Measurements from ENCODE around the gene PTP4A1.
"Not testable (repeated sequence)": the region's sequence is repeated elsewhere in the genome, so short reads cannot be mapped to it uniquely, and the experiment has no call there.

Gene PTP4A1

GRCh38 chr6:63584566-63584965 lies 12.3 kb downstream of the PTP4A1 start:
- DNase-seq = no peak

- DNase-seq = not testable (repeated sequence)
Observed at GRCh38 chr6:63585652-63586051, 13.4 kb downstream of the PTP4A1 start.

GRCh38 chr6:63589952-63590411 lies 17.7 kb downstream of the PTP4A1 start:
- no peak for DNase-seq

GRCh38 chr6:63592886-63593285 lies 20.6 kb downstream of the PTP4A1 start:
- DNase-seq = no peak

GRCh38 chr6:63597141-63598048 lies 25.1 kb downstream of the PTP4A1 start:
- DNase-seq = no peak

GRCh38 chr6:63598049-63599036 lies 26.1 kb downstream of the PTP4A1 start:
- DNase-seq = peak; percentile 81

GRCh38 chr6:63599243-63599642 lies 27.0 kb downstream of the PTP4A1 start:
- no peak for DNase-seq

- no peak for DNase-seq
Observed at GRCh38 chr6:63600136-63600535, 27.9 kb downstream of the PTP4A1 start.

GRCh38 chr6:63609231-63609630 lies 37.0 kb downstream of the PTP4A1 start:
- DNase-seq = no peak

- no peak for DNase-seq
Observed at GRCh38 chr6:63610944-63611343, 38.7 kb downstream of the PTP4A1 start.

- no peak for DNase-seq
Observed at GRCh38 chr6:63611560-63611959, 39.3 kb downstream of the PTP4A1 start.

- DNase-seq = no peak
Observed at GRCh38 chr6:63615590-63615989, 43.3 kb downstream of the PTP4A1 start.

Data from RPMI8226 (cell line).